22Rv1 (cell line): ENCODE data around the gene SEMA7A.

Experiments
- CTCF ChIP-seq: fragments of 450-650 bp; IDR thresholded peaks from 2 replicates; pipeline ENCODE4 v1.5.1; 2017; ENCODE audit warnings: mild to moderate bottlenecking
- ZFX ChIP-seq: fragments of 450-650 bp; IDR thresholded peaks from 2 replicates; pipeline ENCODE4 v1.6.1; 2017; ENCODE audit warnings: antibody characterized with exemption, borderline replicate concordance

GRCh38 chr15:74418575-74419338, 15.0 kb downstream of the SEMA7A start:
- no peak for TF ChIP-seq CTCF
- TF ChIP-seq ZFX = no peak
